Measurements from ENCODE around the gene P2RY6.

The P2RY6 gene

GRCh38 chr11:73245461-73245860, 26.7 kb upstream of the P2RY6 start:
- peaks cover 6% of the 10 kb centered on the region for H3K4me1 ChIP-seq (ENCODE audit: insufficient read depth, low read length, poor library complexity, severe bottlenecking)
- H3K36me3 ChIP-seq (ENCODE audit: insufficient read depth, low read length), result no peaks in the 10 kb centered on the region
- H3K9me3 ChIP-seq (ENCODE audit: insufficient read depth, low read depth, low read length), result no peaks in the 10 kb centered on the region
- H3K79me2 ChIP-seq (ENCODE audit: insufficient read depth, low read length), result no peaks in the 10 kb centered on the region
- no peak overlapping the region for H3K4me3 ChIP-seq (ENCODE audit: low read length, poor library complexity, severe bottlenecking)
- H4K20me1 ChIP-seq (ENCODE audit: insufficient read depth, low read length, poor library complexity, severe bottlenecking), result no peaks in the 10 kb centered on the region
- no peak overlapping the region for H2AFZ ChIP-seq (ENCODE audit: low read length)
- H3K4me2 ChIP-seq (ENCODE audit: low read depth, low read length, poor library complexity, severe bottlenecking), result no peak overlapping the region
- no peak for TF ChIP-seq EZH2phosphoT487 (IDR thresholded peaks at IDR 0.05; ENCODE audit: borderline replicate concordance)
- TF ChIP-seq CTCF (conservative IDR thresholded peaks at IDR 0.05; ENCODE audit: low read length), result no peak
- H3K9ac ChIP-seq (ENCODE audit: low read depth, low read length, poor library complexity, severe bottlenecking), result no peak overlapping the region
- H3K27me3 ChIP-seq (ENCODE audit: insufficient read depth, low read length, poor library complexity, severe bottlenecking), result no peaks in the 10 kb centered on the region
- no peaks in the 10 kb centered on the region for H3K9me2 ChIP-seq (replicated peaks; ENCODE audit: low read depth, low read length)
- peaks cover 2% of the 10 kb centered on the region; the same call in 1 of the 2 replicates for H3F3A ChIP-seq (ENCODE audit: low read depth)

GRCh38 chr11:73246303-73246702, 25.8 kb upstream of the P2RY6 start:
- Histone ChIP-seq H3K36me3 (ENCODE audit: insufficient read depth, low read length) (no peaks in the 10 kb centered on the region), H3K4me2 (ENCODE audit: low read depth, low read length, poor library complexity, severe bottlenecking) (no peak overlapping the region), H3K9me3 (ENCODE audit: insufficient read depth, low read depth, low read length) (no peaks in the 10 kb centered on the region)

GRCh38 chr11:73248526-73249185, 23.5 kb upstream of the P2RY6 start:
- Histone ChIP-seq H3K36me3 (ENCODE audit: insufficient read depth, low read length) (no peaks in the 10 kb centered on the region), H3K4me2 (ENCODE audit: low read depth, low read length, poor library complexity, severe bottlenecking) (no peak overlapping the region), H3K4me3 (ENCODE audit: low read length, poor library complexity, severe bottlenecking) (no peak overlapping the region), H4K20me1 (ENCODE audit: insufficient read depth, low read length, poor library complexity, severe bottlenecking) (no peaks in the 10 kb centered on the region), H3K9me3 (ENCODE audit: insufficient read depth, low read depth, low read length) (no peaks in the 10 kb centered on the region), H3K27me3 (ENCODE audit: insufficient read depth, low read length, poor library complexity, severe bottlenecking) (no peaks in the 10 kb centered on the region), H3K9ac (ENCODE audit: low read depth, low read length, poor library complexity, severe bottlenecking) (no peak overlapping the region), H3K79me2 (ENCODE audit: insufficient read depth, low read length) (no peaks in the 10 kb centered on the region), H3K4me1 (ENCODE audit: insufficient read depth, low read length, poor library complexity, severe bottlenecking) (no peaks in the 10 kb centered on the region), H2AFZ (ENCODE audit: low read length) (0 out of 2 replicates have a peak overlapping the region, but pooled peaks have one; percentile 20), H3K9me2 (replicated peaks; ENCODE audit: low read depth, low read length) (no peaks in the 10 kb centered on the region), H3F3A (ENCODE audit: low read depth) (peaks cover 3% of the 10 kb centered on the region; the same call in 1 of the 2 replicates)
- TF ChIP-seq EZH2phosphoT487 (IDR thresholded peaks at IDR 0.05; ENCODE audit: borderline replicate concordance) (no peak), CTCF (conservative IDR thresholded peaks at IDR 0.05; ENCODE audit: low read length) (no peak)

More at GRCh38 chr11:73246303-73246702, 25.8 kb upstream of the P2RY6 start:
- H3K4me3 ChIP-seq (ENCODE audit: low read length, poor library complexity, severe bottlenecking), result no peak overlapping the region
- no peaks in the 10 kb centered on the region for H4K20me1 ChIP-seq (ENCODE audit: insufficient read depth, low read length, poor library complexity, severe bottlenecking)
- no peaks in the 10 kb centered on the region for H3K9me2 ChIP-seq (replicated peaks; ENCODE audit: low read depth, low read length)
- no peaks in the 10 kb centered on the region for H3K79me2 ChIP-seq (ENCODE audit: insufficient read depth, low read length)
- 0 out of 2 replicates have a peak overlapping the region, but pooled peaks have one; percentile 41 for H2AFZ ChIP-seq (ENCODE audit: low read length)
- H3K27me3 ChIP-seq (ENCODE audit: insufficient read depth, low read length, poor library complexity, severe bottlenecking), result no peaks in the 10 kb centered on the region
- peaks cover 3% of the 10 kb centered on the region; the same call in 1 of the 2 replicates for H3F3A ChIP-seq (ENCODE audit: low read depth)
- peaks cover 6% of the 10 kb centered on the region for H3K4me1 ChIP-seq (ENCODE audit: insufficient read depth, low read length, poor library complexity, severe bottlenecking)
- TF ChIP-seq CTCF (conservative IDR thresholded peaks at IDR 0.05; ENCODE audit: low read length), result no peak
- no peak for TF ChIP-seq EZH2phosphoT487 (IDR thresholded peaks at IDR 0.05; ENCODE audit: borderline replicate concordance)
- no peak overlapping the region for H3K9ac ChIP-seq (ENCODE audit: low read depth, low read length, poor library complexity, severe bottlenecking)
